Esophagus muscularis mucosa (tissue), 3 donors: ENCODE measurements around the gene UBQLN4.

Experiments used
- POLR2AphosphoS5 ChIP-seq, 2 donors: sonication (generic); formaldehyde crosslinking; IDR thresholded peaks; one replicate each; pipeline ENCODE4 v1.6.1; 2017; ENCODE audit warnings: antibody characterized with exemption in 2 of 2
- TF ChIP-seq, protein P1 (sequence below), 3 experiments: fragments of 200-600 bp in 2 of 3; fragments of 450-650 bp in 1 of 3; sonication (generic) in 2 of 3; IDR thresholded peaks; one replicate each; pipeline ENCODE4 v1.5.1; 2017 to 2019; ENCODE audit warnings: antibody characterized with exemption in 3 of 3, mild to moderate bottlenecking in 2 of 3, moderate library complexity in 1 of 3

DNA sequence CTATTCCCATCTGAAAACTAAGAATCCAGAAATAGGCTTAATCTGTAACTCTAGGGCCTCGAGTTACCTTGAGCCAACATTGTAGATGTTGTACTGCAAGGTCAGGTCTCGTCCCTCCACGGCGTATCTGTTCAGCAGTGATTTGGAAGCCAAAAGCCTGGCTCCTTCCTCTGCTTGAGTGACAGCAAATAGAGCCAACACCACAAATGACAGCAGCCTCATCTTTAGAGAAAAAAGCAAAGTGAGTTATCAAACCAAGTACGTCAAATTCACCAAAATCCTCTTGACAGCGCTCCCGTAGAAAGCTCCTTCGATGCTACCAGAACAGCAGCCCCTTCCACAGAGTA, 33.7 kb downstream of the UBQLN4 start:
- TF ChIP-seq POLR2AphosphoS5 (IDR thresholded peaks at IDR 0.05), result no peak
- TF ChIP-seq, protein P1, sequence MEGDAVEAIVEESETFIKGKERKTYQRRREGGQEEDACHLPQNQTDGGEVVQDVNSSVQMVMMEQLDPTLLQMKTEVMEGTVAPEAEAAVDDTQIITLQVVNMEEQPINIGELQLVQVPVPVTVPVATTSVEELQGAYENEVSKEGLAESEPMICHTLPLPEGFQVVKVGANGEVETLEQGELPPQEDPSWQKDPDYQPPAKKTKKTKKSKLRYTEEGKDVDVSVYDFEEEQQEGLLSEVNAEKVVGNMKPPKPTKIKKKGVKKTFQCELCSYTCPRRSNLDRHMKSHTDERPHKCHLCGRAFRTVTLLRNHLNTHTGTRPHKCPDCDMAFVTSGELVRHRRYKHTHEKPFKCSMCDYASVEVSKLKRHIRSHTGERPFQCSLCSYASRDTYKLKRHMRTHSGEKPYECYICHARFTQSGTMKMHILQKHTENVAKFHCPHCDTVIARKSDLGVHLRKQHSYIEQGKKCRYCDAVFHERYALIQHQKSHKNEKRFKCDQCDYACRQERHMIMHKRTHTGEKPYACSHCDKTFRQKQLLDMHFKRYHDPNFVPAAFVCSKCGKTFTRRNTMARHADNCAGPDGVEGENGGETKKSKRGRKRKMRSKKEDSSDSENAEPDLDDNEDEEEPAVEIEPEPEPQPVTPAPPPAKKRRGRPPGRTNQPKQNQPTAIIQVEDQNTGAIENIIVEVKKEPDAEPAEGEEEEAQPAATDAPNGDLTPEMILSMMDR (IDR thresholded peaks at IDR 0.05), result no peak
